Hematopoietic multipotent progenitor cell treated with erythropoietin and hydrocortisone succinate and interleukin-3 and kit ligand, for 6 days (in vitro differentiated cells): ENCODE results near the gene KCNB1.
A peak's percentile ranks its signal among the peaks of the same experiment; 100 is the strongest.
"Not testable (repeated sequence)": the region's sequence is repeated elsewhere in the genome, so short reads cannot be mapped to it uniquely, and the experiment has no call there.

Experiments used
- DNase-seq: peaks from one replicate; pipeline ENCODE4 v3.0.0-alpha.2; 2015

The KCNB1 gene

GRCh38 chr20:49432550-49432949 is 49.9 kb downstream of the KCNB1 start:
- no peak for DNase-seq

- DNase-seq, result no peak
Observed at GRCh38 chr20:49431329-49431728, 51.1 kb downstream of the KCNB1 start.

GRCh38 chr20:49430320-49430719 is 52.1 kb downstream of the KCNB1 start:
- DNase-seq, result no peak

- DNase-seq, result no peak
Observed at GRCh38 chr20:49427751-49428518, 54.5 kb downstream of the KCNB1 start.

GRCh38 chr20:49426873-49427272 is 55.6 kb downstream of the KCNB1 start:
- DNase-seq, result no peak

GRCh38 chr20:49426395-49426794 is 56.1 kb downstream of the KCNB1 start:
- no peak for DNase-seq

GRCh38 chr20:49424536-49424935 is 57.9 kb downstream of the KCNB1 start:
- no peak for DNase-seq

GRCh38 chr20:49422161-49422560 is 60.3 kb downstream of the KCNB1 start:
- no peak for DNase-seq

- DNase-seq, result no peak
Observed at GRCh38 chr20:49420811-49421295, 61.6 kb downstream of the KCNB1 start.

GRCh38 chr20:49420292-49420691 is 62.2 kb downstream of the KCNB1 start:
- DNase-seq, result no peak

GRCh38 chr20:49419785-49420184 is 62.7 kb downstream of the KCNB1 start:
- DNase-seq, result no peak

GRCh38 chr20:49418809-49419208 is 63.7 kb downstream of the KCNB1 start:
- no peak for DNase-seq

- DNase-seq, result no peak
Observed at GRCh38 chr20:49417843-49418555, 64.5 kb downstream of the KCNB1 start.

- no peak for DNase-seq
Observed at GRCh38 chr20:49415668-49416044, 66.8 kb downstream of the KCNB1 start.

GRCh38 chr20:49415005-49415667 is 67.3 kb downstream of the KCNB1 start:
- DNase-seq, result no peak

GRCh38 chr20:49413677-49414076 is 68.8 kb downstream of the KCNB1 start:
- DNase-seq, result no peak

GRCh38 chr20:49412953-49413352 is 69.5 kb downstream of the KCNB1 start:
- DNase-seq, result no peak

- DNase-seq, result no peak
Observed at GRCh38 chr20:49412254-49412653, 70.2 kb downstream of the KCNB1 start.

- peak; percentile 76 for DNase-seq
Observed at GRCh38 chr20:49411221-49411925, 71.1 kb downstream of the KCNB1 start.

GRCh38 chr20:49409975-49410621 is 72.4 kb downstream of the KCNB1 start:
- DNase-seq, result not testable (repeated sequence)

- DNase-seq, result no peak
Observed at GRCh38 chr20:49409302-49409974, 73.0 kb downstream of the KCNB1 start.

- no peak for DNase-seq
Observed at GRCh38 chr20:49408509-49409104, 73.9 kb downstream of the KCNB1 start.
